GM21367 (cell line): ENCODE results near the gene BMP8A.
"Not testable (repeated sequence)": the region's sequence is repeated elsewhere in the genome, so short reads cannot be mapped to it uniquely, and the experiment has no call there.

Experiments used
- ATAC-seq: cut with Tn5 transposase; IDR thresholded peaks from one replicate; pipeline ENCODE4 v1.9.1; 2021; ENCODE audit not compliant: unreplicated experiment

The BMP8A gene

GRCh38 chr1:39525366-39526165 is 34.1 kb downstream of the BMP8A start:
- peak; percentile 76 for ATAC-seq

- no peak for ATAC-seq
Observed at GRCh38 chr1:39526466-39527189, 35.2 kb downstream of the BMP8A start.

DNA sequence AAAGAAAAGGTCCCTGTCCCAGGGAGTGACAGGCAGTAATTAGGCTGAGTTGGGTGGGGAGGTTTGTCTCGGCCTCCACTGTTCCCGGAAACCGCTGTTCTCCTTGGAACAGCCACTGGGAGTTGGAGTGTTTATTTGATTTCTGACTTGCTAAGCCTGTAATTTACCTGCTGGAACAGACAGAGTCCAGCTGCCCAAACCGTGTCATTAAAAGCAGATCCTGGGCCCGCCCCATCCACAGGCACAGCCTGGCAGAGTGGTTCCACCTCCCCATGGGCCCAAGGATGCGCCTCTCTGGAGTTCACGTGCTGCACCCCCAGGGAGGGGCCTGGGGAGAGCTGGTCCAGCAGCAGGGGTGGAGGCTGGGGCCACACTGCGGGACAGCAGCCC is 35.7 kb downstream of the BMP8A start:
- not testable (repeated sequence) for ATAC-seq

DNA sequence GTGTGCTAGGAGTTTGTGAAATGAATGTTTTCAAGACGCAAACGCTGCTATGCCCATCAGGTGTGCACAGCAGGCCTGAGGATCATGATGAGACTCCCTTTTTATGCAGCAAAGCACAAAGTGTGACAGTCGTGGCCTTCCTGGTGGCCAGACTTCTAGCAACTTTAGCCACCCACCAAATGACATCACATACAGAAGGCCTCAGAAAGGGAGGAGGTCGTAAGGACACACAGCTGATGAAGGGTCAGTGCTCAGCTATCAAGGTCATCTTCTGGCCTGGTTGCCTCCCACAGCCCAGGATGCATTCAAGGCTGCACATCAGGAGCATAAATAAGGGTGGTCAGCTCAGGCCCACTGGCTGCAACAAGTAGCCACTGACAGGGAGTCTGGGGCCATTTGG is 36.6 kb downstream of the BMP8A start:
- no peak for ATAC-seq

DNA sequence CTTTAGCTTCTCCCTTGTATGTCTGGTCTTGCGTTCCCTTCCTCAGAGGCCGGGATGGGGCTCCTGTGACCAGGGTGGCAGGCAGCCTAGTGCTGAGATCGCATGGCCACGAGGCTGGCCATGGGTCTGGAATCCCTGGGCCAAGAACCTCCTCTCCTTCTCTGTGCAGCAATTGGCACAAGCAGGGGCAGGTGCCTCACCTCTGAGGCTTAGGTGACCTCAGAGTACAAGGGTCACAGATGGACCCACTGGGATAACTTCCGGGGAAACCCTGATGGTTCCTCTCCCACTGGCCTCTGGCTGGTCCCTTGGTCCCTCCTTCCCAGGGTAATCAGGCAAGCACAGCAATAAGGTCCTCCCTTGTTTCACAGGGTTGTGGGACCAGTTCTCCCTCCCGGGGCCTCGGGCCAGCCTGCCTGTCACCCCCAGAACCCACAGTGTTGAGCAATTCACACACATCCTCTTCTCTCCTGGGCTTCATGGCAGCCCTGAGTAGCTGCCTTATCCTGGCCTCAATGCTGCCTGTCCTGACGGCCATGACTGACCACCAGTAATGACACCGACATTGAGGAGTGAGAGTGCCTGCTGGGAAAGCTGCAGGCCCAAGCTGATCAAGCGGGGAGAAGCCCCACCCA is 38.6 kb downstream of the BMP8A start:
- ATAC-seq: no peak

DNA sequence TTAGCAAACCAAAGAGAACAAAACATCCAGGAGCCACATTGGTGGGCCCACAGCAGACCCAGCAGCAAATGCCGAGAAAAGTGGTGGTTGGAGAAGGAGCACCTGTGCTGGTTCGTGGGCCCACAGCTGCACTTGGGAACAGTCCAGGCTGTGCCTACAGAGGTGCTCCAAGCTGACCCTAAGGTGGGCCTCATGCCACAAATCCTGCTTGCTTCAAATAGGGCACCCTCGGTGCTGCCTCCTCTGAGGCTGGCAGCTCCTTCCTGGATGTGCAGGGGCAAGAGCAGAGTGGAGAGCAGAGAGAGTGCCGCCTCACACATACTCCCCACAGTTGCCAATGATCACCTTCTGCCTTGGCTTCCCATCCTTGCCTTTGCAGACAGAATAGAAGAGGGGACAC is 40.1 kb downstream of the BMP8A start:
- ATAC-seq: no peak

DNA sequence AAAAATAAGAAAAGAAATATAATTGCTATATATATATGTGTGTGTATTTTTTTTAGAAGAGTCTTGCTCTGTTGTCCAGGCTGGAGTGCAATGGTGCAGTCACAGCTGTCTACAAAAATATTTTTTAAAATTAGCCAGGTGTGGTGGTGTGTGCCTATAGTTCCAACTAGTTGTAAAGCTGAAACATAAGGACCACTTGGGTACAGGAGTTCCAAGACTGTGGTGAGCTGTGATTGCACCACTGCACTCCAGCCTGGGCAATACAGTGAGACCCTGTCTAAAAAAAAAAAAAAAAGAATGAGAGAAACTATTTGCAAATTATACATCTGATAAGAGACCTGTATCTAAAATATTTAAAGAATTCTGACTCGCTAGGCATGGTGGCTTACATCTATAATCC is 42.0 kb downstream of the BMP8A start:
- ATAC-seq: no peak

- ATAC-seq: no peak
Observed at GRCh38 chr1:39538531-39539251, 47.3 kb downstream of the BMP8A start.

GRCh38 chr1:39539252-39539790 is 47.9 kb downstream of the BMP8A start:
- ATAC-seq: peak; percentile 62

DNA sequence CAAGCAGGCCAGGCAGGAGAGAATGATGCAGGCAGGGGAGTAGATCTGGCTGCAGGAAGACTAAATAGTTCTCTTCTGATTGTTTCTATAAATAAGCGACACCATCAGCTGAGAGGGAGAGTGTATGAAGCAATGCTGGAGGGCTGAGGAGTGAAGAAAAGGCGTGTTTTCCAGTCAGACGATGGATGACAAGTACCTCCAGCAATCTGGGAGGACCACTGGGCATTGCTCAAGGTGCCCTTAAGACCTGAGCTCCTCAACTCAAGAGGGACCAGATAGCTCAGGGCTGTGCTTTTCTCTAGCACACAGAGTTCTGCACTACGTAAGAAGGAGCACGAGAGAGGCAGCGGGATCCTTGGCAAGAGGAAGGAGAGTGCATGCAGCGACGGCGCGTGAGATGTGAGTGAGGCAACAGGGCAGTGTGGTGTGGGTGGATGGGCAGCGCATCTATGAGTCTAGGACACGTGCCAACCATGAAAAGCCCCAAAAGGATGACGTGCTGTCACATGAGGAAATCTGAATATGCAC is 49.1 kb downstream of the BMP8A start:
- ATAC-seq: no peak

GRCh38 chr1:39542924-39543323 is 51.5 kb downstream of the BMP8A start:
- ATAC-seq: no peak

DNA sequence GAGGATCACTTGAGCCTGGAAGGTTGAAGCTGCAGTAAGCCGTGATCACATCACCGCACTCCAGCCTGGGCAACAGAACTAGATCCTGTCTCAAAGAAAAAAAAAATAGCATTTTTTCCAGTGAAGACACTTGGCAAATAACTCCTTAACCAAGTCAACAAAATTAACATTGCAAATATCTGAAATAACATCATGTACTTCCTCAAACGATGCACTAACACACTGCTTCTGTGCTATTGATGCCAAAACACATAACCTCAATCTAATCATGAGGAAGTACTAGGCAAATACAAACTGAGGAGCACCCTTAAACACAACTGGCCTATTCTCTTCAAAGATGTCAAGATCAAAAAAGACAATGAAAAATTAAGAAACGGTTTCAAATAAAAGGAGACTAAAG is 52.9 kb downstream of the BMP8A start:
- ATAC-seq: no peak

DNA sequence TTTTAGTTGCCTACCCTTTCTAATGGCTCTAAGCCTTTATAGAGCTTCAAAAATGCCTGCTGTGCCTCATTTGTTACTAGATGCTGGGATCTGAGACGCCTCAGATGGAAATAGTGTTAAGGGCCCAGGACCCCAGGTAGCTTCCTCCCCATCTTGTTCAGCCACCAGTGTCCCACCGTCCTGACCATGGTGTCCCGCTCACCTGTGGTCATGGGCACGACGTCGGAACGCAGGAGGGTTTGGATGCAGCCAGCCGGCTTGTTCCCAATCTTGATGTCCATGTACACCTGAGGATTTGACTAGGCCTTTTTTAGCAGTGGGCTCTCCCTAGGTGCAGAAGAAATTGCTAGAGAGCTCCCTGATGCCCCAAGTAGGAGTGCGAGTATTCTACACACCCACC is 54.1 kb downstream of the BMP8A start:
- ATAC-seq: no peak

DNA sequence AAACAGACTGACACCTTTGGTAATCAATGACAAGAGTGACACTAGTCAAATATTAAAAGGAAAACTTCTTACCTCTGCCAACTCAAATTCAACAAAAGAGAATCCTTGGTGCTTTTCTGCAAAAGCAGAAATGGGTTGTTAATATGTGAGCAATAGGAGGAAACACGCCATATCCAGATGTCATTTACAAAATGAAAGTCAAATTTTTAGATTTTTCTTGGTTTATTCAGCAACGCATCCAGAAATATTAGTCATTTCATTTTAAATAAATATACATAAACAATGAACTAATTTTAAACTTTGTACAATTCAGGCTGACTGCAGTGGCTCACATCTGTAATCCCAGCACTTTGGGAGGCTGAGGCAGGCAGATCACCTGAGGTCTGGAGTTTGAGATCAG is 62.8 kb downstream of the BMP8A start:
- no peak for ATAC-seq

DNA sequence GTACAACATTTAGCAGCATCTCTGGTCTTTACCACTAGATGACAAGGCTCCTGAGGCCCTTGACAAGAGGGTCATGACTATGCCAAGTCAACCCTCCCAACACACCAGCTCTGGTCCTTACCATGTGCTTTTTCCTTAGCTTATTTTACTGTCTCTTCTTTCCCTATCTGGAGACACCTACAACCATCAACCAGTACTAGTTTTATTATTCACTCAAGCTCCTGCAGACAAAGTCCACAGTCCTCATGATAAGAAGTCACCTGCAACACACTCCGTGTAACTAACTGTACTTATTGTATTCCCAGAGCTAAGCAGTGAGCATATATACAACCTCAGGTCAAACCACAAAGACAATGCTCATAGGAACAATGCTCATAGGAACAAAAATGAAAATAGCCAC is 69.8 kb downstream of the BMP8A start:
- no peak for ATAC-seq

DNA sequence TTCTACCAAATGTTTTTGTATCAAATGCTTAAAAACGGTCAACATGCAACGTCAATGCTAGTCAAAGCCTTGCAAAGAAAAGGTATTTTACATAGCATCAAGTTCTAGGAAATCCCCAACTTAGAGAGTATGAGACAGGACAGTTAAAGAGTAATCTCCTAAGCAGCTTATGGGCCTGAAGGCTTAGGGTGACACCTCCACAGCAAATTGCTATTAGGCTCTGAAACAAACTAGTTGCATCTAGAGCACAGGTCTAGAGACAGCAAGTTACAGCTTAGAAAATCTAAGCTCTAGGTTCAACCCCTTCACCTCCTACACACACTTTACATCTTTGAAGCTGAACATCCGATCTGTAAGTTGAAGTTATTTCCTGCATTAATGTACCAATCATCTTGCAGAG is 71.5 kb downstream of the BMP8A start:
- ATAC-seq: no peak

GRCh38 chr1:39563669-39564068 is 72.2 kb downstream of the BMP8A start:
- ATAC-seq: no peak

DNA sequence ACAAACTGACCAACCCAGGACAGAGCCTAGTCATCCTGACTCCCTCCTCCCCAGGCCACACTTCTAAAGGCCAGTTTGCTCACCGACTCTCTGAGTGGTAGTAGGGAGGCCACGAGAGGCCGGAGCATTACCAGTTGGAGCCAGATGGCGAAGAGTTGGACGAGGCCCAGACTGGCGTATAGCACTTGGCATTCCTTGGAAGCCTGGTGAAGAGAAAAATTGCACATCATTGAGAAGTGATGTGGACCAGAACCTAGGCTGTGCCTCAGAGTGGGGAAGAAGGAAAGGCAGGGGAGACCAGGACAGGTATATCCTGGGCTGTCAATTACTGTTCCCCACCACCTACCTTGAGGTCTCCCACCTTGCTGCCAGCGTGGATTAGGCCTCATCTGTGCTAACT is 72.9 kb downstream of the BMP8A start:
- ATAC-seq: no peak

DNA sequence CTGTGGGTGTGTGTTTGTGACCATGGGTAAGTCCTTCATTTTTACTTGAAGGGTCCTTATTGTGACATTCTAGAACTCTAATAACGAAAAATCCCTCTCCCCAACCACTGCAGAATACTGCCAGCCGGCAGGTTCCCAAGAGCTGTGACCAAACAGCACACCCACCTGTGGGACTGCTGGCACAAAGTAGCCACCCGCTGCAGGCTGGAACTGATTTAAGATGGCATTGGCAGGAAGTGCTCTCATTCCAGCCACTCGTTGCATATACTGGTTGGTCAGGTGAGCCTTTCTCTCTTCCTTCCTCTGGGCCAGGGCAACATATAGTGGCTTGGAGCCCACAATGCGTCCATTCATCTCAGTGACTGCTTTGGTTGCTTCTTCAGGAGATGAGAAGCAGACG is 73.5 kb downstream of the BMP8A start:
- no peak for ATAC-seq

GRCh38 chr1:39566441-39567137 is 75.2 kb downstream of the BMP8A start:
- no peak for ATAC-seq
